ENCODE data around the gene FUT7. TPM values are rescaled to one million over a fixed set of nuclear protein-coding genes. Genes with fewer than 3 reads are reported as not detected.

The FUT7 gene
- total RNA-seq, 1 experiment from 2014 or later, result 0.12 TPM

DNA sequence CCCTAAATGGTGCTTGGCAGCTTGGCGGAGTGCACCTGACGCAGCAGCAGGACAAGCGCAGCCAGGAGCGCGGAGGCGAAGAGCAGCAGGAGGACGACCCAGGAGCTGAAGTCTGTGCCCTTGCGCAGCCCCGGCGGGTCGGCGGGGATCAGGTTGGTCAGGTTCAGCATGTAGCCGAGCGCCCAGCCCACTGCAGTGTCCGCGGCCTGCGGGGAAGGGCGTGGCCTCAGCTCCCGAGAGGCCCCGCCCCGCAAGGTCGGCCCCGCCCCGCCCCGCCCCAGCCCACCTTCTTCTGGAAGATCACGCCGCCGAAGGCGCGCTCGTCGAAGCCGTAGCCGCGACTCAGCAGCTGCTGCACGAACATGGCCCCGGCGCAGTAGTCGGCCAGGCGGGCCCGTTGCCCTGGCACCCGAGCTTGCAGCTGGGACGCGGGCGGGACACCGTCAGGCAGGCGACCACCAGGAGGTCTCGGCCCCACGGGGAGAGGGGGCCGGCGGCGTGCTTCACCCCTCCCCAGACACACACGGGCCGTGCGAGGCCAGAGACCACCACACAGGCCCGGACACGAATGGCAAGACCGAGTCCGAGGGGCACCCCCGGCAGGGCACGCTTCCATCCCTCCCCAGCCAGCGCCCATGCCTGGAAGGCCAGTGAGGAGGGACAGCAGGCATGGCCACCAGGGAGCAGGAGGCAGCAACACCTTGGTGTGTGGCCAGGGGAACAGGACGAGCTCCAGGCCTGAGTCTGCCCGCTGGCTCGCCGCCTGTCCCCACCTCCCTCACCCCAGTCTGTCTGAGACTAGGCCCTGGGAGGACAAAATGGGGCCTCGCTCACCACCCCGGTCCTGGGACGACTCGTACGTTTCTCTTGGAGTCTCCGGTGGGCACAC, 17.0 kb upstream of the FUT7 start:
- Mint-ChIP-seq H3K27ac (ENCODE audit: low read depth, unreplicated experiment) (no peak overlapping the region), H3K4me1 (ENCODE audit: insufficient read depth, unreplicated experiment) (no peaks in the 10 kb centered on the region), H3K4me3 (ENCODE audit: unreplicated experiment) (no peak overlapping the region), H3K9me3 (ENCODE audit: unreplicated experiment) (no peaks in the 10 kb centered on the region), H3K27me3 (ENCODE audit: insufficient read depth, unreplicated experiment) (no peaks in the 10 kb centered on the region), H3K36me3 (ENCODE audit: insufficient read depth, unreplicated experiment) (no peaks in the 10 kb centered on the region)
- intact Hi-C loops (cut with micrococcal nuclease), result loop anchor here (10.0 kb wide), 1 partner anchor 176 kb away; the partner anchor contains the start of genes CYSRT1, RNF208 and RNF224
- ChIA-PET POLR2A (interaction anchor here (0.5 to 0.6 kb wide), 2 partner anchors 21 to 140 kb away, joined by 4 read pairs; partner anchors contain the start of gene SSNA1), CTCF (interaction anchor here (0.6 to 4.5 kb wide), 8 partner anchors 10 to 74 kb away, joined by 3 to 170 read pairs (median 4); partner anchors contain the start of genes ABCA2, MAN1B1 and SAPCD2)
- no peak for DNase-seq (ENCODE audit: unreplicated experiment)
- BruUV-seq (replicated peaks), result no TSS peak
- no peak for TF ChIP-seq CTCF (IDR thresholded peaks at IDR 0.05; ENCODE audit: unreplicated experiment)

DNA sequence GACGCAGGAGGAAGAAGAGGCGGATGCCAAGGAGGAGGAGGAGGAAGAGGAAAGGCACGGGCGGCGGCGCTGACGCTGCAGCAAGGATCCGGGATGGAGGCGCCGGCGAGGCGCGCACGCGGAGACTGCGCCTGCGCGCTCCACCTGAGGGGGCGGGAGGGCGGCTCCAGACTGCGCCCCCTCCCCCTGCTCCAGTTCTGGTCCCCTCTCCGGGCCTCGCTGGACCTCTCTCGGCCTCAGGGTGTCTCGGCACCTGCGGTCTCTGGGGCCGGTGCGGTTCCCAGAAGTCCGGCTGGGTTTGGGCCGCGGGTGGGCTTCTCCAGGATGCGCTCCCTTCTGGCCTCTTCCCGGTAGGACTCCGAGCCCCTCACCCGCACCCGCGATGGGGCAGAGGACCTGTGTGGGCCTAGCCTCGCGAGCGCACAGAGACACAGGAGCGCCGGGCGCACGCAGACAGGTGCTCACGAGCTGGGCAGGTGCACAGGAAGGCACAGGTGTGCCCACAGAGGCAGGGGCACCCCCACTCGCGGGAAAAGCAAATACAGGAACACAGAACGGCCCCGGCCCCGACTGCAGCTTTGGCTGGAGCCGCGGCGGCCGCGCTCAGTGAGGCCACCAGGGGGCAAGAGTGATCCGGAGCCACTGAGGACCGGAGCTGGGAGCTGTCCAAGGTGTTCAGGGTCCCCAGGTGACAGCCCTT, 14.3 kb upstream of the FUT7 start, which contains the start of gene NPDC1:
NPDC1 (minus strand) TSS at position 90 of the 700 bp plus-strand sequence. CDS start 188 bp downstream, outside the sequence.
- Mint-ChIP-seq H3K9me3 (ENCODE audit: unreplicated experiment) (no peaks in the 10 kb centered on the region), H3K27me3 (ENCODE audit: insufficient read depth, unreplicated experiment) (no peaks in the 10 kb centered on the region), H3K36me3 (ENCODE audit: insufficient read depth, unreplicated experiment) (peaks cover 6% of the 10 kb centered on the region), H3K4me3 (ENCODE audit: unreplicated experiment) (peak within 1 kb of the TSS; percentile 74), H3K4me1 (ENCODE audit: insufficient read depth, unreplicated experiment) (no peaks in the 10 kb centered on the region), H3K27ac (ENCODE audit: low read depth, unreplicated experiment) (no peak within 1 kb of the TSS)
- POLR2A ChIA-PET, result interaction anchor here (0.8 to 2.0 kb wide), 10 partner anchors 10 to 42 kb away, joined by 3 to 19 read pairs (median 4); partner anchors contain the start of genes ABCA2, MAN1B1 and SAPCD2
- CTCF ChIA-PET, result interaction anchor here (0.6 to 4.5 kb wide), 29 partner anchors 9 to 849 kb away, joined by 3 to 170 read pairs (median 4); partner anchors contain the start of genes FUT7, MAN1B1, RNF224 and SAPCD2
- intact Hi-C loops (cut with micrococcal nuclease), result loop anchor here (1.0 to 10.0 kb wide), 2 partner anchors 18 to 179 kb away; partner anchors contain the start of genes CYSRT1, RNF208 and RNF224
- TF ChIP-seq CTCF (IDR thresholded peaks at IDR 0.05; ENCODE audit: unreplicated experiment), result peak; percentile 87
- no TSS peak for BruUV-seq (replicated peaks)
- peak; percentile 82 for DNase-seq (ENCODE audit: unreplicated experiment)

- ChIA-PET POLR2A (interaction anchor here (1.1 to 1.7 kb wide), 4 partner anchors 22 to 178 kb away, joined by 3 to 19 read pairs (median 4); partner anchors contain the start of gene MAN1B1), CTCF (interaction anchor here (0.5 to 4.5 kb wide), 13 partner anchors 10 to 193 kb away, joined by 3 to 170 read pairs (median 5); partner anchors contain the start of genes ABCA2, C8G, FUT7 and SAPCD2)
- no peaks in the 10 kb centered on the region for H3K27me3 Mint-ChIP-seq (ENCODE audit: insufficient read depth, unreplicated experiment)
- no peaks in the 10 kb centered on the region for H3K9me3 Mint-ChIP-seq (ENCODE audit: unreplicated experiment)
- H3K27ac Mint-ChIP-seq (ENCODE audit: low read depth, unreplicated experiment), result no peak overlapping the region
- BruUV-seq (replicated peaks), result no TSS peak
- no peak for TF ChIP-seq CTCF (IDR thresholded peaks at IDR 0.05; ENCODE audit: unreplicated experiment)
- peak overlapping the region; percentile 74 for H3K4me3 Mint-ChIP-seq (ENCODE audit: unreplicated experiment)
- intact Hi-C loops (cut with micrococcal nuclease), result loop anchor here (1.0 to 10.0 kb wide), 2 partner anchors 19 to 179 kb away; partner anchors contain the start of genes CYSRT1, RNF208 and RNF224
- no peaks in the 10 kb centered on the region for H3K4me1 Mint-ChIP-seq (ENCODE audit: insufficient read depth, unreplicated experiment)
- DNase-seq (ENCODE audit: unreplicated experiment), result no peak
- peaks cover 6% of the 10 kb centered on the region for H3K36me3 Mint-ChIP-seq (ENCODE audit: insufficient read depth, unreplicated experiment)
These were observed 13.6 kb upstream of the FUT7 start for GRCh38 chr9:137045294-137046087.
